GM12878 (cell line): Measurements from ENCODE around the gene GLRX2. TPM values are rescaled to one million over a fixed set of nuclear protein-coding genes. Genes with fewer than 3 reads are reported as not detected.

ENCODE experiments used
- ATAC-seq: fragments of 200-7000 bp; cut with Tn5 transposase; 3 replicates; pipeline ENCODE4 v1.9.1; 2020; ENCODE audit warnings: mild to moderate bottlenecking, moderate library complexity
- BruUV-seq: library from RNA; stranded (reverse); fragments of 400-500 nt; replicated peaks from 2 replicates; lab custom pipeline; 2021; lab: Mats Ljungman, UMichigan
- CTCF ChIA-PET: fragments of 300-600 bp; sonication (Branson Sonifier 250); formaldehyde crosslinking; extraction: SDS; loops from one replicate; lab custom pipeline; 2021; ENCODE audit warnings: inconsistent platforms; lab: Yijun Ruan, JAX
- POLR2A ChIA-PET: fragments of 350-600 bp; formaldehyde crosslinking; extraction: SDS; loops from one replicate; lab custom pipeline; 2021; ENCODE audit warnings: inconsistent platforms; lab: Charles Lee
- RAD21 ChIA-PET: fragments of 300-600 bp; sonication (Branson Sonifier 250); formaldehyde crosslinking; loops from one replicate; lab custom pipeline; 2023; ENCODE audit warnings: antibody characterized with exemption; ENCODE audit not compliant: unreplicated experiment; lab: Charles Lee
- SMC1A ChIA-PET: fragments of 300-600 bp; sonication (Branson Sonifier 250); formaldehyde crosslinking; loops from one replicate; lab custom pipeline; 2023; ENCODE audit not compliant: unreplicated experiment, uncharacterized antibody; lab: Charles Lee
- DNase-seq: peaks from one replicate; pipeline ENCODE4 v3.0.0-alpha.2; 2011; ENCODE audit warnings: low read depth, low spot score
- FAIRE-seq: peaks from 3 replicates; lab custom pipeline; 2011; peaks lifted over from hg19 to GRCh38; lab: Jason Lieb, UNC
- H2AFZ ChIP-seq: 2 replicates; pipeline ENCODE4 v1.6.0; 2011; ENCODE audit warnings: low read depth, low read length, control low read depth; ENCODE audit not compliant: control insufficient read depth
- H3K27ac ChIP-seq: 2 replicates; pipeline ENCODE4 v1.5.1; 2011; ENCODE audit warnings: control low read depth; ENCODE audit not compliant: control insufficient read depth, insufficient read depth
- H3K27me3 ChIP-seq, 2 experiments: replicated peaks in 1 of 2; 2 replicates each; pipeline versions ENCODE4 v1.6.0 to v1.6.1; 2011; ENCODE audit warnings: low read length in 1 of 2; ENCODE audit not compliant: control insufficient read depth in 2 of 2, insufficient read depth in 2 of 2
- H3K36me3 ChIP-seq, 2 experiments: 2 replicates each; pipeline ENCODE4 v1.5.1; 2011; ENCODE audit warnings: low read length in 1 of 2; ENCODE audit not compliant: control insufficient read depth in 2 of 2, insufficient read depth in 2 of 2
- H3K4me1 ChIP-seq: 2 replicates; pipeline ENCODE4 v1.6.1; 2011; ENCODE audit warnings: mild to moderate bottlenecking, low read length, moderate library complexity, mixed read lengths; ENCODE audit not compliant: control insufficient read depth, insufficient read depth
- H3K4me2 ChIP-seq: 2 replicates; pipeline ENCODE4 v1.6.0; 2011; ENCODE audit warnings: control low read depth; ENCODE audit not compliant: control insufficient read depth, insufficient read depth
- H3K4me3 ChIP-seq: fragments of 200-600 bp; sonication (generic); 2 replicates; pipeline ENCODE4 v1.5.1; 2016
- H3K79me2 ChIP-seq: 2 replicates; pipeline ENCODE4 v1.6.0; 2011; ENCODE audit warnings: low read length; ENCODE audit not compliant: control insufficient read depth, insufficient read depth
- H3K9ac ChIP-seq: 2 replicates; pipeline ENCODE4 v1.8.0; 2011; ENCODE audit warnings: low read length, control low read depth, mixed read lengths; ENCODE audit not compliant: control insufficient read depth, insufficient read depth
- H3K9me3 ChIP-seq: replicated peaks from 3 replicates; pipeline ENCODE4 v1.5.1; 2011; ENCODE audit warnings: mild to moderate bottlenecking, low read length; ENCODE audit not compliant: control insufficient read depth, insufficient read depth
- H4K20me1 ChIP-seq: 2 replicates; pipeline ENCODE4 v1.6.0; 2011; ENCODE audit not compliant: control insufficient read depth, insufficient read depth
- BCLAF1 ChIP-seq: fragments of 450-650 bp; IDR thresholded peaks from 2 replicates; pipeline ENCODE4 v1.6.1; 2017; ENCODE audit warnings: antibody characterized with exemption, mild to moderate bottlenecking, moderate library complexity
- CBX5 ChIP-seq: sonication (generic); IDR thresholded peaks from 2 replicates; pipeline ENCODE4 v1.6.1; 2016; ENCODE audit warnings: low read depth, moderate library complexity, mild to moderate bottlenecking, inconsistent platforms
- CTCF ChIP-seq, 3 experiments: IDR thresholded peaks in 2 of 3; conservative IDR thresholded peaks in 1 of 3; 2 replicates each; pipeline ENCODE4 v1.5.1; 2011; ENCODE audit warnings: low read depth in 3 of 3, low read length in 3 of 3, mild to moderate bottlenecking in 3 of 3, control low read depth in 2 of 3, moderate library complexity in 2 of 3, inconsistent platforms in 1 of 3, mixed read lengths in 1 of 3; ENCODE audit not compliant: control insufficient read depth in 2 of 3, insufficient read depth in 1 of 3; ENCODE audit errors: extremely low read depth in 1 of 3
- E4F1 ChIP-seq: fragments of 450-650 bp; IDR thresholded peaks from 2 replicates; pipeline ENCODE4 v1.6.1; 2018; ENCODE audit warnings: borderline replicate concordance, mild to moderate bottlenecking; ENCODE audit not compliant: partially characterized antibody
- EED ChIP-seq: sonication (generic); IDR thresholded peaks from 2 replicates; pipeline ENCODE4 v1.6.1; 2016; ENCODE audit warnings: antibody characterized with exemption, low read depth
- ETV6 ChIP-seq, 2 experiments: fragments of 450-650 bp in 1 of 2; IDR thresholded peaks in 1 of 2; conservative IDR thresholded peaks in 1 of 2; 2 replicates each; pipeline ENCODE4 v1.6.1; 2014; ENCODE audit warnings: antibody characterized with exemption in 1 of 2, borderline replicate concordance in 1 of 2, low read depth in 1 of 2, mild to moderate bottlenecking in 1 of 2, moderate library complexity in 1 of 2
- HDAC2 ChIP-seq: fragments of 200-600 bp; sonication (generic); IDR thresholded peaks from 2 replicates; pipeline ENCODE4 v1.6.1; 2017
- PBX3 ChIP-seq: IDR thresholded peaks from 2 replicates; pipeline ENCODE4 v1.6.1; 2011; ENCODE audit warnings: mild to moderate bottlenecking, low read depth, low read length, moderate library complexity; ENCODE audit not compliant: insufficient replicate concordance
- YBX1 ChIP-seq: fragments of 450-650 bp; IDR thresholded peaks from 2 replicates; pipeline ENCODE4 v1.6.1; 2016; ENCODE audit warnings: antibody characterized with exemption
- WGBS: methylation state at CpG from one replicate; pipeline ENCODE4 v1.1.6; 2016; ENCODE audit warnings: low lambda C conversion rate; ENCODE audit not compliant: insufficient replicate concordance, insufficient coverage; ENCODE audit errors: missing lambda C conversion rate; 5-methylcytosine and 5-hydroxymethylcytosine counted together
- in situ Hi-C: fragments of 300-500 bp; cut with MboI; formaldehyde crosslinking; loops from 9 replicates; pipeline ENCODE4 v1.14.3; 2018; ENCODE audit warnings: mixed read lengths
- intact Hi-C: fragments of 100-400 bp; cut with micrococcal nuclease; formaldehyde crosslinking; loops from one replicate; pipeline ENCODE4 v1.14.2; 2022; ENCODE audit not compliant: unreplicated experiment
- polyA plus RNA-seq, 11 experiments: library from polyadenylated mRNA; depleted of rRNA in 4 of 11; unstranded in 6 of 11; stranded (reverse) in 5 of 11; fragments of >200 nt; fragmentation: Nextera tagmentation in 4 of 11; fragmentation: Illumina TruSeq in 1 of 11; extraction: Ambion mirVana in 4 of 11; extraction: Trizol in 1 of 11; gene quantifications; 1 replicate in 1 of 11; 2 replicates in 10 of 11; pipeline versions ENCODE4 v1.2.1 to v1.2.3, GENCODE V29; 2011 to 2016; ENCODE audit warnings: inconsistent platforms in 2 of 11, missing spikeins in 2 of 11, low read depth in 1 of 11
- total RNA-seq, 4 experiments: library from RNA; depleted of rRNA in 3 of 4; stranded (reverse); fragments of >200 nt in 3 of 4; fragmentation: Illumina TruSeq in 1 of 4; extraction: Trizol in 1 of 4; gene quantifications; 2 replicates each; pipeline versions ENCODE4 v1.2.1 to v1.2.3, GENCODE V29; 2013 to 2021

The GLRX2 gene
- total and polyA plus RNA-seq, 10 of the 15 experiments (the other 5 are each of a cell fraction or from before 2014, with no cell fraction given), result 5.5 to 67.6 (median 16.6) TPM

- TF ChIP-seq E4F1 (no peak), ETV6 (conservative IDR thresholded peaks at IDR 0.05 in 1 of 2, IDR thresholded peaks at IDR 0.05 in 1 of 2; ENCODE audit: borderline replicate concordance in 1 of 2, low read depth in 1 of 2) (no peak), CBX5 (no peak), HDAC2 (no peak)
- TF ChIP-seq, all 136 proteins: peak for 0
Measured at GRCh38 chr1:193077991-193078390, 27.2 kb downstream of the GLRX2 start (continued).

GRCh38 chr1:193070942-193071341 lies 34.3 kb downstream of the GLRX2 start:
- 32% methylated on average over 5 of the region's 5 CpGs for WGBS
- intact Hi-C loops, result no loop called here
- Histone ChIP-seq H3K9me3 (peaks cover 2% of the 10 kb centered on the region; the same call in 2 of the 3 replicates), H3K4me3 (peak overlapping the region; percentile 37), H3K4me2 (peak overlapping the region; percentile 57), H3K9ac (no peak overlapping the region), H3K79me2 (peaks cover 64% of the 10 kb centered on the region), H4K20me1 (no peaks in the 10 kb centered on the region), H3K27ac (peak overlapping the region; percentile 16), H3K36me3 (peaks cover 0 to 13% of the 10 kb centered on the region in 2 experiments; a peak in 2 of 4 replicates), H2AFZ (no peak overlapping the region), H3K4me1 (peaks cover 26% of the 10 kb centered on the region), H3K27me3 (no peaks in the 10 kb centered on the region)
- no peak for FAIRE-seq
- ChIA-PET SMC1A (interaction anchor here (0.7 to 2.4 kb wide), 13 partner anchors 9 to 451 kb away, joined by 3 to 12 read pairs (median 4); partner anchors contain the start of genes RO60 and UCHL5), POLR2A (interaction anchor here (1.1 to 2.5 kb wide), 3 partner anchors 11 to 14 kb away, joined by 3 to 14 read pairs (median 4); partner anchors contain the start of genes RO60 and UCHL5), RAD21 (interaction anchor here (0.7 to 2.6 kb wide), 7 partner anchors 10 to 52 kb away, joined by 3 to 17 read pairs (median 4); partner anchors contain the start of genes CDC73, GLRX2, RO60 and UCHL5), CTCF (interaction anchor here (0.5 to 2.5 kb wide), 19 partner anchors 9 to 597 kb away, joined by 3 to 18 read pairs (median 4); partner anchors contain the start of genes RO60 and UCHL5)
- no peak for DNase-seq
- ATAC-seq, result peak; percentile 67
- in situ Hi-C loops, result no loop called here
- no TSS peak for BruUV-seq
- TF ChIP-seq EED (peak; percentile 67; the same call in 1 of the 2 replicates), CTCF (IDR thresholded peaks at IDR 0.05 in 2 of 3, conservative IDR thresholded peaks at IDR 0.05 in 1 of 3; ENCODE audit: control insufficient read depth in 2 of 3, extremely low read depth in 1 of 3, insufficient read depth in 1 of 3, low read depth in 3 of 3, low read length in 3 of 3) (no peak), BCLAF1 (no peak), YBX1 (no peak), PBX3 (no peak)
